HG03159 (cell line): ENCODE data around the gene PAN3.

ENCODE experiments used
- ATAC-seq: cut with Tn5 transposase; IDR thresholded peaks from one replicate; pipeline ENCODE4 v1.9.1; 2021; ENCODE audit warnings: mild to moderate bottlenecking, moderate library complexity; ENCODE audit not compliant: unreplicated experiment

PAN3 gene

DNA sequence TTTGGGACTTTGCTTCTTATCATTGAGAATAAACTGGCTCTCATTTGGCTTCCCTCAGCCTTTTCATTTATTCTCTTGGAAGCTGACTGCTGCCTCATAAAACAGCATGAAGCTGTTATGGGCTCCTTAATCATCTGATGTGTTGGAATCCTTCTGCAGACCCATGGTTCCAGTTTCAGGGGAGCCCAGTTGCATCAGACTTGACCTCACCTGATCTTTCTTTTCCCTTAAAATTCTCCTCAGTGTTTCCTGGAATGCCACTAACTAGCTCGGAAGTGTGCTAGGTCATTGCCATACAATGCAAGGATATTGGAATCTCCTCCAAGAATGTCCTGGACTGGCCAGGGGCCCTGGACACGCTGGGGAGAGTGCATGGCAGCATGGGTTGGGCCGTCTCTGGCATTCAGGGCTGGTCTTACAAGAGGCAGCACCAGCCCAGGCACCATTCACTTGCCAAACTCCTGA, 197.9 kb downstream of the PAN3 start:
- ATAC-seq = no peak

DNA sequence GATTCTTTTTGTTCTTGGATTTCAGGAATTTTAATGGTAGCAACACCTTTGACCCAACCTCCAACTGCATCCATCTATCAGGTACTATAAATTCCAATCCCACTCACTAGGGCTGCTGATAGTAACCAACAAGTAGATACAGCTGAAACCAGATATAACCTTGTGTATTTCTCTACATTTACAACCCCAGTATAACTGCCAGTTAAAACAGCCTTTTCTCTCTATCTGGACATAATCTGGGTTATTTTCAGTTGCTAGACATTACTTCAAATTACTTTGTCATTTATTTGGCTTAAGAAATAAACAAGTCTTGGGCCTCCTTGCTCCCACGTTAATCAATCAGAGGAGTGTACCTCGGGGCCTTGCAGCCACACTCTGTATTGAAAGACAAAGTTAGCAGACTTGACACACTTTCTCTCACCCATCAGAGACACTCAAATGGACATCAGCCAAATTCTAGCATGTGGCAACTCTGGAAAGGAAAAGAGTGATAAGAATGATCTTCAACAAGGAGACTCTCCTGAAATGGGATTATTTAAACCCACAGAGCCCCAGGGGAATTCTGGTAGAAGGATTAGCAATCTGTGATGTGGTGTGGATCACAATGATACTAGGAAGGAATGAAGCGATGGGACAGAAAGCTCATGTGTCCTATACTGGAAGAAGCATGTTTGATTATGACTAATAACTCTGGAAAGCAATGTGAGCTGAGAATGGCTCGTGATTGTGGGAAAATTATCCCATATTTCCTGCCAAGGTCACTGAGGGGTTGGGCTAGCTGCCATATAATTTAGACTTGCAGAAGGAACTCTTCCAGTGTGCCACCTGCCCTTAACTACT, 199.0 kb downstream of the PAN3 start:
- no peak for ATAC-seq

DNA sequence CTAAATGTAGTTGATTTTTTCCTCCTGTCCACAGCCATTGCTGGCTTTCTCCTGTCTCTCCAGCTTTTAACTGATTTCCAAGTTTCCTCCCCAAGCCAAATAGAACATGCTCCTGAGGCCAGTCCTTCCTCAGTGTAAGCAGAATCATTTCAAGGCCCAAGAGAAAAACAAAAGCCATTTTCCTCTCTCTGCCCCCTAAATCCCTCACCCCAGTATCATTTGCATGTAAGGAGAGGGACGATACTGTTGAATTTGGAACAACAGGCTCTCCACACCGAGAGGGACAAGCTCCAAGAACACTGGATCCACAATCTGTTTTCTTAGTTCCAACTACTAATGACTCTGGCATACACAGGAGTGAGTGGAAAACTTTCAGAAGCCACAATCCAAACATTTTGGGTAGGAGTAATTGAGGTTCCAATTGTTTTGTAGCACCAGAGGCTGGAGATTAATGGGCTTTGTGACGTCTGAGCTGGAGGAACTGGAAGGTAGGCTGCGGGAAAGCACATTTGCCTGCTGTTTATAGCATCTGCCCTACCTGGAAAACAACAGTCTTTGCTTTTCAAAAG, 199.7 kb downstream of the PAN3 start:
- ATAC-seq = no peak

DNA sequence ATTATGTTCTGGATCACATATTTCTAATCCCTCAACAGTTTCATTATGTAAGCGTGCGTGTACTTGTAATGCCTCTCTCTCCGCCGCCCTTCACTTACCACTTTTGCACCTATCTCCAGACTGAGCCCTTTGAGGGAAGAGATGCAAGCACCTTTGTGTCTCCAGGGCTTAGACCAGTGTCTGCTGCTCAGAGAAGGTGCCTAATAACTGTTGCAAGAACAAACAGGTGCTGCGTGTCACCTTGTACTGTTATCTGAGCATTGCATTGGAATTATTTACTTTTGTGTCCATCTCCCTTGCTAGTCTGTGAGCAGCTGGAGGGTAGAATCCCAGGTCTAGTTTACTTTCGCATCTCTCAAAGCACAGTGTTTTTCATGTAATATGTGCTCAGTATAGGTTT, 200.4 kb downstream of the PAN3 start:
- ATAC-seq = no peak

DNA sequence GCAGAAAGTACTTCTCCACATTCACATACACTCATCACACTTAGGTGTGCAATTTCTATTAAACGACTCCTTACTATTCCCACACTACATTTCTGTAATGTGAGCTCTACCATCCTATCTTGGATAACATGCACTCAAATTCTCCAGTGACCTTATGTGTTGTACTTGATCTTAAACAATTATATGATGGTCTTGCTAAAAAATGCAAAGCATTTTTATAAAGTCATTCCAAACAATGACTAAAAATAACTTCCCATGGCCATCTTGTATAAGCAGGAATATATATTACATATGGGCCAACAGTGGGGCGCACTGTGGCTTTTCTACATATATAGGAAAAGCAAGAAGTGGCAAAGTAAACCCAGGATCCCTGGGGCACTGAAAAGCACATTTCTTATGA, 201.1 kb downstream of the PAN3 start:
- no peak for ATAC-seq

DNA sequence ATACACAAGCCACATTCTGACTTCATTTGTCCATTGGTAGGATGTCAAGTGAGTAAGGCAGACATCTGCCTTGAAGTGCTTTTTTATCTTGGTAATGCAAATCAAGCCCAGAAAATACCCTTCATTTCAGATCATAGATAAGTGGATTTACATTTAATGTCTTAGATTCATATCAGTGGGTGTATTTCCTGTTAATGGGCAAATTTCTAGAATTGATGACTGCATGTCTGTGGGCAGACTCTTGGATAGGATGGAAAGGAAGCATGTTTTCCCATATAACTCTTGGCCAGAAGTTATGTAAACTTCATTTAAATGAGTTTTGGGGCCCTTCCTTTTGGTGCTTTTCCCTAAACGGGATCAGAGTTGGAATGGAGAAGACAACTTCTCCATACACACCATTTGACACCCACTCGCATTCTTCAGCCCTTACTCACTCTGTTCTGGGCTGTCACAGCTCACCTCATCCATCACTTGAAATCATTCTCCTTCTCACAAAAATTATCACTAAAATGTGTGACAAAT, 202.0 kb downstream of the PAN3 start:
- ATAC-seq = no peak

DNA sequence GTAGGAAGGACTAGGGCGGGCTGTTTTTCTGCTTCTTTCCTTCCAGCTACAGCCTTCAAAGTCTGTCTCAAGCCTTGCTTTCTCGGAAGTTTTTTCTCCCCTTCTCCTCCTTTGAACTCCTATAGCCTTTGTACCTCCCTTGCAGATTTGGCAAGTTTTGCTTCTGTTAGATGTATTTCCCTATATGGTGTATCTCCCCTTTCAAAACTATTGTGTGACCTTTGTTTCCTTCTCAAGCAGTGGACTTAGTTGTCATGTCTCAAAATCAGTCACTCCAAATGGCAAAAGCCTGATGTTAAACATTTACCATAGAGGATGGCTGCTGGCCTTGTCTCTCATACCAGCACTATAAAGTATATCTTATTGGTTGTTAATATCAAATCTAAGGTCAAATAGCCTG, 203.9 kb downstream of the PAN3 start:
- ATAC-seq = no peak

DNA sequence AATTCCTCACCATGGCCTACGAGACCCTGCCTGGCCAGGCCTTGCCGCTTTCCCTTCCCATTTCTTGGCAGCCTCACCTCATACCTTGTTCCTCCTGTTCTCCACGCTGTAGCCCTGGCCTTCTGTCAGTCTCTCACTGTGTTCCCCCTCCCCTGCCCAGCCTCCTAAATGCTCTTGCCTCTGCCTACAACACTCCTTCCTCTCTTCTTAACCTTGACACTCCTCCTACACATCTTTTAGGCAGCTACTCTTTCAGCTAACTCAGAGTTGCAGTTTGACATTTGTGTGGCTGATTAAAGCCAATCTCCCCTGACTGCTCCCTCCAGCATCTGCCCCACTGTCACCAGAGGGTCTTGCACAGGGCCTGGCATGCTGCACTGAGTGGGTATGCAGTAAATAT, 205.8 kb downstream of the PAN3 start:
- no peak for ATAC-seq
